Motor neuron (in vitro differentiated cells): ENCODE data around the gene HYAL1. TPM values are rescaled to one million over a fixed set of nuclear protein-coding genes. Genes with fewer than 3 reads are reported as not detected.

ENCODE experiments used
- ATAC-seq, 8 experiments: fragments of 200-7000 bp; cut with Tn5 transposase; replicated peaks in 6 of 8; 2 replicates each; pipeline ENCODE4 v1.8.0; 2021; ENCODE audit warnings: mild to moderate bottlenecking in 8 of 8, moderate library complexity in 8 of 8
- H3K27ac ChIP-seq, 2 donors: fragments of 250-450 bp; sonication (Bioruptor Pico); 2 replicates each; pipeline ENCODE4 v1.9.0; 2021; ENCODE audit warnings: antibody characterized with exemption in 2 of 2, mild to moderate bottlenecking in 2 of 2, moderate library complexity in 1 of 2
- H3K4me1 ChIP-seq, 2 donors: fragments of 250-450 bp; sonication (Bioruptor Pico); replicated peaks in 1 of 2; 2 replicates each; pipeline ENCODE4 v1.6.1; 2021; ENCODE audit warnings: antibody characterized with exemption in 2 of 2, mild to moderate bottlenecking in 2 of 2, moderate library complexity in 1 of 2
- H3K4me3 ChIP-seq, 5 donors: fragments of 250-450 bp; sonication (Bioruptor Pico); 2 replicates each; pipeline ENCODE4 v1.9.0; 2021; ENCODE audit warnings: antibody characterized with exemption in 5 of 5, mild to moderate bottlenecking in 5 of 5, moderate library complexity in 4 of 5
- WGBS, 10 experiments: fragments of 450-650 bp; shearing (Covaris generic); methylation state at CpG; one replicate each; pipeline ENCODE4 v1.0.0; 2022; 5-methylcytosine and 5-hydroxymethylcytosine counted together
- in situ Hi-C, 9 experiments: fragments of 400-800 bp; cut with MboI; loops; one replicate each; pipeline ENCODE4 v1.15.0; 2021; ENCODE audit warnings: low sequenced_read_pairs in 9 of 9, low pct_unique_long_range_greater_than_20kb in 2 of 9; ENCODE audit not compliant: unreplicated experiment in 9 of 9
- total RNA-seq, 8 experiments: library from RNA; unstranded; fragments of 300-600 nt; gene quantifications; 2 replicates each; pipeline versions ENCODE4 v1.2.3 to v1.2.4, GENCODE V29; 2022

Gene HYAL1
- total RNA-seq, 8 experiments from 2014 or later: 0.63 to 35.4 (median 1.2) TPM

- peaks cover 34 to 53% of the 10 kb centered on the region in 2 donors for H3K4me1 ChIP-seq
- ATAC-seq: peak in 1 of 8 experiments; percentile 3
- in situ Hi-C loops: loop anchor here in 2 of 9 experiments (10.0 kb wide), 1 partner anchor 75 kb away; the partner anchor contains the start of gene GNAT1 (in 2 of the 2)
- WGBS, 10 experiments: 90 to 100% (median 100%) methylated on average over 1 to 3 of the region's 8 CpGs; no CpG with 5 or more reads in 7 of the 10 experiments
- no peak overlapping the region for H3K27ac ChIP-seq
- no peak overlapping the region for H3K4me3 ChIP-seq
These were observed 33.4 kb downstream of the HYAL1 start for GRCh38 chr3:50269977-50270413.

GRCh38 chr3:50269460-50269859, 33.9 kb downstream of the HYAL1 start:
- 73 to 100% methylated on average over 1 to 2 of the region's 4 CpGs; no CpG with 5 or more reads in 8 of the 10 experiments for WGBS, 10 experiments
- Histone ChIP-seq H3K27ac (no peak overlapping the region), H3K4me3 (no peak overlapping the region), H3K4me1 (peaks cover 38 to 57% of the 10 kb centered on the region in 2 donors)
- ATAC-seq: no peak
- in situ Hi-C loops: no loop called here

GRCh38 chr3:50268703-50269451, 34.5 kb downstream of the HYAL1 start, which contains the start of gene SEMA3B:
SEMA3B (plus strand) TSS chr3:50269147; CDS start chr3:50269241, 94 bp downstream.
- Histone ChIP-seq H3K4me1 (peaks cover 43 to 63% of the 10 kb centered on the region in 2 donors), H3K27ac (no peak within 1 kb of the TSS), H3K4me3 (no peak within 1 kb of the TSS)
- peak in 3 of 8 experiments; percentile 35 to 42 (median 39) for ATAC-seq
- in situ Hi-C loops: no loop called here
- 100% methylated on average over 2 of the region's 21 CpGs; no CpG with 5 or more reads in 9 of the 10 experiments for WGBS, 10 experiments

- in situ Hi-C loops: no loop called here
- Histone ChIP-seq H3K4me1 (peaks cover 46 to 67% of the 10 kb centered on the region in 2 donors), H3K27ac (no peak overlapping the region), H3K4me3 (no peak overlapping the region)
- WGBS, 10 experiments: 0 to 80% (median 80%) methylated on average over 1 to 3 of the region's 3 CpGs; no CpG with 5 or more reads in 7 of the 10 experiments
- ATAC-seq: peak in 2 of 8 experiments; percentile 1 to 3
These were observed 35.1 kb downstream of the HYAL1 start for GRCh38 chr3:50268276-50268675.

GRCh38 chr3:50267280-50267913, 36.0 kb downstream of the HYAL1 start:
- WGBS, 10 experiments: 15 to 40% (median 33%) methylated on average over 1 to 4 of the region's 22 CpGs; no CpG with 5 or more reads in 7 of the 10 experiments
- ATAC-seq: peak in 3 of 8 experiments; percentile 1 to 5 (median 3)
- Histone ChIP-seq H3K27ac (no peak overlapping the region), H3K4me1 (peaks cover 42 to 60% of the 10 kb centered on the region in 2 donors), H3K4me3 (peak overlapping the region in 1 of 5 donors; percentile 6)
- in situ Hi-C loops: no loop called here

- Histone ChIP-seq H3K27ac (no peak overlapping the region), H3K4me1 (peaks cover 40 to 58% of the 10 kb centered on the region in 2 donors), H3K4me3 (no peak overlapping the region)
- no peak for ATAC-seq
- in situ Hi-C loops: no loop called here
- 0% methylated on average over 1 of the region's 7 CpGs; no CpG with 5 or more reads in 9 of the 10 experiments for WGBS, 10 experiments
These were observed 36.5 kb downstream of the HYAL1 start for GRCh38 chr3:50266836-50267235.

- Histone ChIP-seq H3K27ac (no peak overlapping the region), H3K4me1 (peaks cover 41 to 61% of the 10 kb centered on the region in 2 donors), H3K4me3 (no peak overlapping the region)
- no peak for ATAC-seq
- in situ Hi-C loops: no loop called here
- WGBS, 10 experiments: 17 to 100% (median 62%) methylated on average over 1 to 4 of the region's 6 CpGs; no CpG with 5 or more reads in 5 of the 10 experiments
These were observed 37.4 kb downstream of the HYAL1 start for GRCh38 chr3:50266017-50266416.

- ATAC-seq: no peak
- in situ Hi-C loops: no loop called here
- Histone ChIP-seq H3K4me1 (peaks cover 46 to 66% of the 10 kb centered on the region in 2 donors), H3K4me3 (no peak overlapping the region), H3K27ac (peak overlapping the region; percentile 80 to 82)
- WGBS, 10 experiments: no CpG with 5 or more reads among the region's 1 CpG
These were observed 37.8 kb downstream of the HYAL1 start for GRCh38 chr3:50265571-50265970.

GRCh38 chr3:50264964-50265485, 38.3 kb downstream of the HYAL1 start:
- Histone ChIP-seq H3K27ac (peak overlapping the region; percentile 80 to 82), H3K4me3 (no peak overlapping the region), H3K4me1 (peaks cover 50 to 70% of the 10 kb centered on the region in 2 donors)
- WGBS, 10 experiments: no CpG with 5 or more reads among the region's 7 CpGs
- no peak for ATAC-seq
- in situ Hi-C loops: no loop called here

GRCh38 chr3:50264383-50264963, 38.9 kb downstream of the HYAL1 start:
- Histone ChIP-seq H3K4me3 (no peak overlapping the region), H3K4me1 (peaks cover 54 to 72% of the 10 kb centered on the region in 2 donors), H3K27ac (peak overlapping the region; percentile 82)
- in situ Hi-C loops: no loop called here
- ATAC-seq: peak; percentile 18 to 79 (median 73)
- 5% methylated on average over 3 of the region's 7 CpGs; no CpG with 5 or more reads in 9 of the 10 experiments for whole genome bisulfite sequencing, 10 experiments

GRCh38 chr3:50263478-50264382, 39.6 kb downstream of the HYAL1 start:
- H3K4me3 ChIP-seq: no peak overlapping the region
- in situ Hi-C loops: no loop called here
- 20 to 100% (median 60%) methylated on average over 1 to 4 of the region's 6 CpGs; no CpG with 5 or more reads in 3 of the 10 experiments for WGBS, 10 experiments
- H3K4me1 ChIP-seq: peaks cover 62 to 72% of the 10 kb centered on the region in 2 donors
- no peak for ATAC-seq
- H3K27ac ChIP-seq: peak overlapping the region; percentile 82

GRCh38 chr3:50262778-50263177, 40.6 kb downstream of the HYAL1 start:
- H3K4me1 ChIP-seq: peaks cover 70 to 76% of the 10 kb centered on the region in 2 donors
- ATAC-seq: no peak
- WGBS, 10 experiments: 82 to 100% (median 89%) methylated on average over 3 to 4 of the region's 7 CpGs; no CpG with 5 or more reads in 7 of the 10 experiments
- H3K4me3 ChIP-seq: no peak overlapping the region
- no peak overlapping the region for H3K27ac ChIP-seq
- in situ Hi-C loops: no loop called here
